CD4-positive, alpha-beta memory T cell (primary cell): ENCODE measurements around the gene DYRK2. TPM values are rescaled to one million over a fixed set of nuclear protein-coding genes. Genes with fewer than 3 reads are reported as not detected.

Experiments
- CTCF ChIA-PET: fragments of 350-600 bp; sonication (Branson Sonifier 250); formaldehyde crosslinking; loops from one replicate; lab custom pipeline; 2021; ENCODE audit warnings: inconsistent platforms; ENCODE audit not compliant: partially characterized antibody; lab: Charles Lee
- POLR2A ChIA-PET: fragments of 350-600 bp; sonication (Branson Sonifier 250); formaldehyde crosslinking; loops from one replicate; lab custom pipeline; 2021; ENCODE audit not compliant: partially characterized antibody; lab: Charles Lee
- DNase-seq, 5 donors: peaks; one replicate each; pipeline versions ENCODE4 v3.0.0 to v3.0.0-alpha.2; 2020 to 2022; ENCODE audit warnings: mixed read lengths in 1 of 5
- H3K27ac ChIP-seq: one replicate; pipeline ENCODE4 v1.7.0; 2013; ENCODE audit warnings: low read depth, low read length
- H3K27me3 ChIP-seq: 2 replicates; pipeline ENCODE4 v1.7.0; 2013; ENCODE audit warnings: mild to moderate bottlenecking, low read length, moderate library complexity; ENCODE audit not compliant: insufficient read depth
- H3K36me3 ChIP-seq: 2 replicates; pipeline ENCODE4 v1.7.0; 2013; ENCODE audit warnings: mild to moderate bottlenecking, low read length, moderate library complexity; ENCODE audit not compliant: insufficient read depth
- H3K4me1 ChIP-seq: 2 replicates; pipeline ENCODE4 v1.7.0; 2013; ENCODE audit warnings: mild to moderate bottlenecking, low read length, moderate library complexity; ENCODE audit not compliant: insufficient read depth
- H3K4me3 ChIP-seq, 2 donors: one replicate each; pipeline ENCODE4 v1.7.0; 2013; ENCODE audit warnings: low read length in 2 of 2, mild to moderate bottlenecking in 1 of 2
- H3K9me3 ChIP-seq, 2 donors: one replicate each; pipeline ENCODE4 v1.7.0; 2013; ENCODE audit warnings: low read length in 2 of 2, control low read depth in 1 of 2; ENCODE audit not compliant: control insufficient read depth in 1 of 2
- H3K27ac Mint-ChIP-seq, 7 donors: one replicate each; pipeline ENCODE4 v1.8.0; 2020 to 2021; ENCODE audit warnings: mixed read lengths in 7 of 7, mild to moderate bottlenecking in 6 of 7, inconsistent platforms in 3 of 7, moderate library complexity in 3 of 7
- H3K27me3 Mint-ChIP-seq, 2 donors: one replicate each; pipeline ENCODE4 v1.8.0; 2020 to 2021; ENCODE audit warnings: mixed read lengths in 2 of 2
- H3K36me3 Mint-ChIP-seq, 2 donors: one replicate each; pipeline ENCODE4 v1.8.0; 2020 to 2021; ENCODE audit warnings: mixed read lengths in 2 of 2, inconsistent platforms in 1 of 2, mild to moderate bottlenecking in 1 of 2
- H3K4me1 Mint-ChIP-seq, 4 donors: one replicate each; pipeline ENCODE4 v1.8.0; 2020 to 2021; ENCODE audit warnings: mixed read lengths in 4 of 4, mild to moderate bottlenecking in 1 of 4
- H3K4me3 Mint-ChIP-seq, 8 donors: one replicate each; pipeline ENCODE4 v1.8.0; 2020 to 2021; ENCODE audit warnings: mixed read lengths in 8 of 8, mild to moderate bottlenecking in 7 of 8, moderate library complexity in 6 of 8, inconsistent platforms in 3 of 8
- H3K9me3 Mint-ChIP-seq, 8 donors: one replicate each; pipeline ENCODE4 v1.8.0; 2020 to 2021; ENCODE audit warnings: mixed read lengths in 8 of 8, mild to moderate bottlenecking in 5 of 8, inconsistent platforms in 3 of 8, moderate library complexity in 1 of 8
- intact Hi-C: fragments of 100-400 bp; cut with micrococcal nuclease; formaldehyde crosslinking; loops from one replicate; pipeline ENCODE4 v1.15.1; 2023
- polyA plus RNA-seq, 2 donors: library from polyadenylated mRNA; unstranded; fragments of 300-500 nt; fragmentation: Illumina TruSeq; gene quantifications; one replicate each; pipeline ENCODE4 v1.2.3, GENCODE V29; 2021
- total RNA-seq, 2 experiments: library from RNA; stranded (reverse); gene quantifications; one replicate each; pipeline ENCODE4 v1.2.3, GENCODE V29; 2021

The DYRK2 gene
- total and polyA plus RNA-seq, 4 experiments from 2014 or later, result 30.8 to 170 (median 123) TPM

GRCh38 chr12:67701121-67701520 lies 52.6 kb downstream of the DYRK2 start:
- intact Hi-C loops, result no loop called here
- H3K4me1 ChIP-seq, result peaks cover 43% of the 10 kb centered on the region
- Mint-ChIP-seq H3K4me3 (no peak overlapping the region), H3K9me3 (peaks cover 0 to 2% (median 0%) of the 10 kb centered on the region in 8 donors), H3K27ac (no peak overlapping the region), H3K4me1 (peaks cover 44 to 61% (median 50%) of the 10 kb centered on the region in 4 donors), H3K36me3 (peaks cover 0 to 4% of the 10 kb centered on the region in 2 donors), H3K27me3 (no peaks in the 10 kb centered on the region)
- no peak overlapping the region for H3K27ac ChIP-seq
- H3K9me3 ChIP-seq, result no peaks in the 10 kb centered on the region
- no peaks in the 10 kb centered on the region for H3K36me3 ChIP-seq
- CTCF ChIA-PET, result interaction anchor here (1.1 kb wide), 1 partner anchor 242 kb away, joined by 4 read pairs; no protein-coding TSS in a partner anchor
- no peak for DNase-seq
- H3K4me3 ChIP-seq, result no peak overlapping the region
- POLR2A ChIA-PET, result interaction anchor here (0.7 kb wide), 1 partner anchor 55 kb away, joined by 3 read pairs; no protein-coding TSS in a partner anchor
- H3K27me3 ChIP-seq, result no peaks in the 10 kb centered on the region

- H3K36me3 ChIP-seq, result no peaks in the 10 kb centered on the region
- H3K27me3 ChIP-seq, result no peaks in the 10 kb centered on the region
- DNase-seq, result no peak
- ChIA-PET CTCF (no interaction called here), POLR2A (no interaction called here)
- H3K4me1 ChIP-seq, result peaks cover 35% of the 10 kb centered on the region
- Mint-ChIP-seq H3K4me1 (peaks cover 37 to 56% (median 44%) of the 10 kb centered on the region in 4 donors), H3K27ac (no peak overlapping the region), H3K4me3 (no peak overlapping the region), H3K36me3 (peaks cover 0 to 4% of the 10 kb centered on the region in 2 donors), H3K27me3 (no peaks in the 10 kb centered on the region), H3K9me3 (peaks cover 0 to 2% (median 0%) of the 10 kb centered on the region in 8 donors)
- H3K9me3 ChIP-seq, result no peaks in the 10 kb centered on the region
- no peak overlapping the region for H3K27ac ChIP-seq
- H3K4me3 ChIP-seq, result no peak overlapping the region
- intact Hi-C loops, result no loop called here
These were observed 53.6 kb downstream of the DYRK2 start for GRCh38 chr12:67702136-67702535.

GRCh38 chr12:67704071-67704470 lies 55.5 kb downstream of the DYRK2 start:
- intact Hi-C loops, result no loop called here
- no peaks in the 10 kb centered on the region for H3K36me3 ChIP-seq
- Mint-ChIP-seq H3K36me3 (peaks cover 0 to 4% of the 10 kb centered on the region in 2 donors), H3K4me1 (peaks cover 19 to 37% (median 26%) of the 10 kb centered on the region in 4 donors), H3K9me3 (peaks cover 0 to 2% (median 0%) of the 10 kb centered on the region in 8 donors), H3K27ac (no peak overlapping the region), H3K27me3 (no peaks in the 10 kb centered on the region), H3K4me3 (no peak overlapping the region)
- CTCF ChIA-PET, result no interaction called here
- H3K27me3 ChIP-seq, result no peaks in the 10 kb centered on the region
- no peak overlapping the region for H3K27ac ChIP-seq
- no peaks in the 10 kb centered on the region for H3K9me3 ChIP-seq
- no peak overlapping the region for H3K4me3 ChIP-seq
- POLR2A ChIA-PET, result no interaction called here
- H3K4me1 ChIP-seq, result peaks cover 15% of the 10 kb centered on the region
- DNase-seq, result no peak

- Mint-ChIP-seq H3K4me3 (no peak overlapping the region), H3K27ac (peak overlapping the region in 2 of 7 donors; percentile 0 to 5), H3K36me3 (peaks cover 0 to 4% of the 10 kb centered on the region in 2 donors), H3K4me1 (peaks cover 12 to 27% (median 16%) of the 10 kb centered on the region in 4 donors), H3K27me3 (no peaks in the 10 kb centered on the region), H3K9me3 (peaks cover 0 to 2% (median 0%) of the 10 kb centered on the region in 8 donors)
- no peak overlapping the region for H3K27ac ChIP-seq
- intact Hi-C loops, result no loop called here
- CTCF ChIA-PET, result no interaction called here
- H3K27me3 ChIP-seq, result no peaks in the 10 kb centered on the region
- no peaks in the 10 kb centered on the region for H3K9me3 ChIP-seq
- peaks cover 8% of the 10 kb centered on the region for H3K4me1 ChIP-seq
- no peak overlapping the region for H3K4me3 ChIP-seq
- POLR2A ChIA-PET, result interaction anchor here (1.3 kb wide), 1 partner anchor 55 kb away, joined by 3 read pairs; no protein-coding TSS in a partner anchor
- no peaks in the 10 kb centered on the region for H3K36me3 ChIP-seq
- no peak for DNase-seq
These were observed 57.1 kb downstream of the DYRK2 start for GRCh38 chr12:67705394-67706370.

GRCh38 chr12:67709367-67709954 lies 60.9 kb downstream of the DYRK2 start:
- no peaks in the 10 kb centered on the region for H3K9me3 ChIP-seq
- H3K36me3 ChIP-seq, result no peaks in the 10 kb centered on the region
- Mint-ChIP-seq H3K9me3 (no peaks in the 10 kb centered on the region), H3K4me1 (peaks cover 9 to 22% (median 15%) of the 10 kb centered on the region in 4 donors), H3K36me3 (no peaks in the 10 kb centered on the region), H3K27me3 (no peaks in the 10 kb centered on the region), H3K27ac (no peak overlapping the region), H3K4me3 (no peak overlapping the region)
- no peak for DNase-seq
- POLR2A ChIA-PET, result no interaction called here
- no peak overlapping the region for H3K4me3 ChIP-seq
- CTCF ChIA-PET, result no interaction called here
- no peaks in the 10 kb centered on the region for H3K27me3 ChIP-seq
- H3K27ac ChIP-seq, result no peak overlapping the region
- intact Hi-C loops, result no loop called here
- peaks cover 8% of the 10 kb centered on the region for H3K4me1 ChIP-seq

- Mint-ChIP-seq H3K27me3 (no peaks in the 10 kb centered on the region), H3K9me3 (no peaks in the 10 kb centered on the region), H3K4me3 (no peak overlapping the region), H3K36me3 (no peaks in the 10 kb centered on the region), H3K4me1 (peaks cover 7 to 18% (median 9%) of the 10 kb centered on the region in 4 donors), H3K27ac (no peak overlapping the region)
- H3K27ac ChIP-seq, result no peak overlapping the region
- H3K27me3 ChIP-seq, result no peaks in the 10 kb centered on the region
- no peak overlapping the region for H3K4me3 ChIP-seq
- no peaks in the 10 kb centered on the region for H3K9me3 ChIP-seq
- H3K36me3 ChIP-seq, result no peaks in the 10 kb centered on the region
- ChIA-PET POLR2A (no interaction called here), CTCF (no interaction called here)
- no peak for DNase-seq
- intact Hi-C loops, result no loop called here
- peaks cover 7% of the 10 kb centered on the region for H3K4me1 ChIP-seq
These were observed 62.0 kb downstream of the DYRK2 start for GRCh38 chr12:67710582-67710981.

- Histone ChIP-seq H3K9me3 (no peaks in the 10 kb centered on the region), H3K4me1 (no peaks in the 10 kb centered on the region), H3K27me3 (no peaks in the 10 kb centered on the region), H3K4me3 (no peak overlapping the region), H3K36me3 (no peaks in the 10 kb centered on the region), H3K27ac (no peak overlapping the region)
- CTCF ChIA-PET, result interaction anchor here (0.9 to 1.6 kb wide), 2 partner anchors 15 to 231 kb away, joined by 3 to 4 read pairs; no protein-coding TSS in a partner anchor
- no peaks in the 10 kb centered on the region for H3K36me3 Mint-ChIP-seq
- POLR2A ChIA-PET, result no interaction called here
- intact Hi-C loops, result no loop called here
- DNase-seq, result no peak
- no peak overlapping the region for H3K27ac Mint-ChIP-seq
- peaks cover 0 to 7% (median 1%) of the 10 kb centered on the region in 4 donors for H3K4me1 Mint-ChIP-seq
- no peak overlapping the region for H3K4me3 Mint-ChIP-seq
- H3K9me3 Mint-ChIP-seq, result no peaks in the 10 kb centered on the region
- no peaks in the 10 kb centered on the region for H3K27me3 Mint-ChIP-seq
These were observed 63.5 kb downstream of the DYRK2 start for GRCh38 chr12:67712011-67712410.
